ENCODE measurements around the gene ZNF138. TPM values are rescaled to one million over a fixed set of nuclear protein-coding genes. Genes with fewer than 3 reads are reported as not detected.
A peak's percentile ranks its signal among the peaks of the same experiment; 100 is the strongest.

Gene ZNF138
- total RNA-seq, 2 donors from 2014 or later = 10.1 to 13.5 TPM

DNA sequence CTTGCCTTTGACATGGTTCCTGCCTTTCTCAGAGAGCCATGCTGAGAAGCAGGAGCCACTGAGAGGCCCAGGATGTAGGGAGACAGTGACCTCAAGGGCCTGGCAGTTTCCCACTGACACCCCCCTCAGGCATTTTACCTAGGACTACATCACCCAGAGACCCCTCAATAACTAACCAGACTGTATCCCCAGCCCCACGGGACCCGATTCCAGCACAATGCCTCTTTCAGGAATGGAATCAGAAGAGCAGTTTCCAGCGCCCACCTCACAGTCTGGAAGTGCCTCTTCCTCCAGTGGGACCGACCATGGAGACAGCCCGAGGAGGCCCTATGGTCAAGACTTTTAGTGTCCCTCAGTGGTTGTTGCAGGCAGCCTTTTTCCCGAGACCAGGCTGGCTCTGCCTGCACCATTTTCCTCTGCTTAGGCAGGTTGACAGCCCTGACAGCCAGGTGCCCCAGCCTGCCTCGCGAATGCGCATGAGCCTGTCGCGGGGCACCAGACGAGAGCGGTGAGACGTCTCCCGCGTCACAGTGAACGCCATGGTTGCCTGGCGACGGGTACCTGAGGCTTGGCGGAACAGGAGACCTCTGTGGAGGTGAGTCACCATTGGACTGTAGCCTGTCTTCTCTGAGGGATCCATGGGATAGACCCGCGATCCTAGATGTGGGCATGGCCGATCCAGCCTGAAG, 80.5 kb downstream of the ZNF138 start:
- WGBS = 79% methylated on average over 23 of the region's 23 CpGs
- no peak for DNase-seq (ENCODE audit: low spot score)
- TF ChIP-seq POLR2AphosphoS5 (IDR thresholded peaks at IDR 0.05) = no peak
- no peak for TF ChIP-seq POLR2A (IDR thresholded peaks at IDR 0.05)
- TF ChIP-seq, protein P1, sequence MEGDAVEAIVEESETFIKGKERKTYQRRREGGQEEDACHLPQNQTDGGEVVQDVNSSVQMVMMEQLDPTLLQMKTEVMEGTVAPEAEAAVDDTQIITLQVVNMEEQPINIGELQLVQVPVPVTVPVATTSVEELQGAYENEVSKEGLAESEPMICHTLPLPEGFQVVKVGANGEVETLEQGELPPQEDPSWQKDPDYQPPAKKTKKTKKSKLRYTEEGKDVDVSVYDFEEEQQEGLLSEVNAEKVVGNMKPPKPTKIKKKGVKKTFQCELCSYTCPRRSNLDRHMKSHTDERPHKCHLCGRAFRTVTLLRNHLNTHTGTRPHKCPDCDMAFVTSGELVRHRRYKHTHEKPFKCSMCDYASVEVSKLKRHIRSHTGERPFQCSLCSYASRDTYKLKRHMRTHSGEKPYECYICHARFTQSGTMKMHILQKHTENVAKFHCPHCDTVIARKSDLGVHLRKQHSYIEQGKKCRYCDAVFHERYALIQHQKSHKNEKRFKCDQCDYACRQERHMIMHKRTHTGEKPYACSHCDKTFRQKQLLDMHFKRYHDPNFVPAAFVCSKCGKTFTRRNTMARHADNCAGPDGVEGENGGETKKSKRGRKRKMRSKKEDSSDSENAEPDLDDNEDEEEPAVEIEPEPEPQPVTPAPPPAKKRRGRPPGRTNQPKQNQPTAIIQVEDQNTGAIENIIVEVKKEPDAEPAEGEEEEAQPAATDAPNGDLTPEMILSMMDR (IDR thresholded peaks at IDR 0.05) = no peak
- Histone ChIP-seq H3K36me3 (no peaks in the 10 kb centered on the region), H3K4me3 (no peak overlapping the region), H3K27me3 (replicated peaks; ENCODE audit: insufficient read depth) (no peaks in the 10 kb centered on the region), H3K9me3 (no peaks in the 10 kb centered on the region), H3K4me1 (replicated peaks) (no peaks in the 10 kb centered on the region), H3K27ac (no peak overlapping the region)
- intact Hi-C loops (cut with DNase I) = no loop called here

DNA sequence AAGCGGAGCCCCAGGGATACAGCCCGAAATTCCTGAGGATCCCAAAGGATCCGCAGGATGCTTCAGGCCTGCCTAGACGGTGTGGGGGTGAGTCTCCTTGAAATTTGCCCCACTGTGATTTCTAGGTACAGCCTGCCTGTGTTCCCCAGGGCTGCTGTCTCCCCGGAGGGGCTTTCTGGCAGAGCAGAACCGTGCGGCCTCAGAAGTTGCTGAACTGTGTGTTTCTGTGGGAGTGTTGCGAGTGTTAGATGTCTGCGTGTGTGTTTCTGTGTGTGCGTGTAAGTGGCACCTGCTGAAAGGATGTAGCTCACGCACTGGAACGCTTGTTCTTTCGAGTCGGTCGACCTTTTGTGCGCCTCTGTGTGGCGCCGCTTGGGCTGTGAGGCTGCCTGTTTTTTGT, 81.0 kb downstream of the ZNF138 start:
- Histone ChIP-seq H3K4me3 (no peak overlapping the region), H3K27me3 (replicated peaks; ENCODE audit: insufficient read depth) (no peaks in the 10 kb centered on the region), H3K27ac (no peak overlapping the region), H3K36me3 (no peaks in the 10 kb centered on the region), H3K9me3 (no peaks in the 10 kb centered on the region), H3K4me1 (replicated peaks) (no peaks in the 10 kb centered on the region)
- intact Hi-C loops (cut with DNase I) = no loop called here
- DNase-seq (ENCODE audit: low spot score) = no peak
- WGBS = 94% methylated on average over 18 of the region's 18 CpGs
- TF ChIP-seq, protein P1 (IDR thresholded peaks at IDR 0.05) = no peak
- TF ChIP-seq POLR2A (IDR thresholded peaks at IDR 0.05) (no peak), POLR2AphosphoS5 (IDR thresholded peaks at IDR 0.05) (no peak)

DNA sequence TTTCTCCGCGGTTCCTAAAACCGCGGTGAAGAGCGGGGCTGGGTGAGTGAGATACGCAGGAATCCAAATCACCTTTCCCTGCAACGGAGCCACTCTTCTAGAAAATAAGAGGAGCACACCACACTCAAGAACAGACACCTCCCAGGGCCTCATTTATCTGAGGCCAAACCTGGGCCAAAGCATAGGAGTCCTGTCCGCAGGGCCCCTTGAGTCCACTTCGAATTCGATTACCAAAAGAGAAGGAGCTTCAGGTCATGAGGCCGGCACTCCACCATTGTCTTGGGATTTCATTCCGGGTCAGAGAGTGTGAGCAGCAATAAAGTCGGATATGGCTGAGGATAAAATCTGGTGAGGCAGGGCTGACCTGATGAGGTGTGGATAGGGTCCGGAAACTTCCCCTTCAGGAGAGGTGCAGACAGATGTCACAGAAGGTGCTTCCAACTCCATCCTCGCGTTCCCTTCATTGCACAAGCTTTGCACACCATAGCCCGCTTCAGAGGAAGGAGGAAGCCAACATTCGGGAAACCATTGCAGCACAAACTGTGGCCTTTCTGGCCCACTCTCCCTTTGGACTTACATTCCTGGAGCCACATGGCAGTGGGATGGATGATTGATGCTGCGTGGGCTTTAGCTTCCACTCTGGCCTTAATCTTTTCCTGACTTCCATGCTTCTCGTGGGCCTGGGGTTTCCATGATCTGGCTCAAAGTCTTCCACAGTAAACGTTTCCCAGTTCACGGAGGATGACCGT, 81.6 kb downstream of the ZNF138 start:
- TF ChIP-seq POLR2AphosphoS5 (IDR thresholded peaks at IDR 0.05) (no peak), POLR2A (IDR thresholded peaks at IDR 0.05) (no peak)
- TF ChIP-seq, protein P1 (IDR thresholded peaks at IDR 0.05) = no peak
- no peaks in the 10 kb centered on the region for H3K4me1 ChIP-seq (replicated peaks)
- H3K36me3 ChIP-seq = no peaks in the 10 kb centered on the region
- no peak overlapping the region for H3K27ac ChIP-seq
- DNase-seq (ENCODE audit: low spot score) = no peak
- H3K4me3 ChIP-seq = no peak overlapping the region
- no peaks in the 10 kb centered on the region for H3K27me3 ChIP-seq (replicated peaks; ENCODE audit: insufficient read depth)
- intact Hi-C loops (cut with DNase I) = no loop called here
- H3K9me3 ChIP-seq = no peaks in the 10 kb centered on the region
- WGBS = 88% methylated on average over 23 of the region's 23 CpGs

DNA sequence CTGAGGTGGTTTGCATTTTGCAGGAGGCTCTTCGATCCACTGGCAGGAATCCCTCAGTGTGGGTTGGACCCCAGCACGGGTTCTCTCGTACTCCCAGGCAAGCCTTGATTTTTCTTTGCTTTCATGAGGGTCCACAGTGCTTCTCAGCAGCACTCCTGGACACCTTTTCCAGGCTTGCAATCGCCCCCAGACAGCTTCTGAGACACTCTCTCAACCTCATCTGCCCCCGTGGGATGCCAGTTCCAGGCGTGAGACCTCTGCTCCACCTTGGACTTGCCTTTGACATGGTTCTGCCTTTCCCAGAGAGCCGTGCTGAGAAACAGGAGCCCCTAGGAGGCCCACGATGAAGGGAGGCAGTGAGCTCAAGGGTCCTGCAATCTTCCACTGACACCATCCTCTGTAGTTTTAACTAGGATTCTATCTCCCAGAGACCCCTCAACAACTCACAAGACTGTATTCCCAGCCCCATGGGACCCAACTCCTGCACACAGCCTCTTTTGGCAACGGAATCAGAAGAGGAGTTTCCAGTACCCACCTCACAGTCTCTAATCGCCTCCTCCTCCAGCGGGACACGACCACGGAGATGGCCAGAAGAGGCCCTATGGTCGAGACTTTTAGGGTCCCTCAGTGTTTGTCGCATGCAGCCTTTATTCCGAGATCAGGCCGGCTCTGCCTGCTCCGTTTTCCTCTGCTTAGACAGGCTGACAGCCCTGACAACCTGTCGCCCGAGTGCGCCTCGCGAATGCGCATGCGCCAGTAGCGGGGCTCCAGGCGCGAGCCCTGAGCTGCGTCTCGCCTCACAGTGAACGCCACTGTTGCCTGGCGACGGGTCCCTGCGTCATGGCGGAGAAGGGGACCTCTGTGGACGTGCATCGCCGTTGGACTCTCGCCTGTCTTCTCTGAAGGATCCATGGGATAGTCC, 82.8 kb downstream of the ZNF138 start:
- H3K4me3 ChIP-seq = peak overlapping the region; percentile 2 to 24
- no peaks in the 10 kb centered on the region for H3K4me1 ChIP-seq (replicated peaks)
- WGBS = 21% methylated on average over 39 of the region's 39 CpGs
- peak; percentile 46 for DNase-seq (ENCODE audit: low spot score)
- H3K36me3 ChIP-seq = no peaks in the 10 kb centered on the region
- TF ChIP-seq, protein P1 (IDR thresholded peaks at IDR 0.05) = no peak
- TF ChIP-seq POLR2AphosphoS5 (IDR thresholded peaks at IDR 0.05) (peak; percentile 46), POLR2A (IDR thresholded peaks at IDR 0.05) (no peak)
- intact Hi-C loops (cut with DNase I) = no loop called here
- H3K27ac ChIP-seq = no peak overlapping the region
- no peaks in the 10 kb centered on the region for H3K27me3 ChIP-seq (replicated peaks; ENCODE audit: insufficient read depth)
- no peaks in the 10 kb centered on the region for H3K9me3 ChIP-seq
